ENCODE measurements around the gene RGS5. TPM values are rescaled to one million over a fixed set of nuclear protein-coding genes. Genes with fewer than 3 reads are reported as not detected.

RGS5 gene
- total and polyA plus RNA-seq, 2 donors (not counting 3 experiments of a cell fraction or from before 2014, with no cell fraction given), result 287 to 770 TPM

DNA sequence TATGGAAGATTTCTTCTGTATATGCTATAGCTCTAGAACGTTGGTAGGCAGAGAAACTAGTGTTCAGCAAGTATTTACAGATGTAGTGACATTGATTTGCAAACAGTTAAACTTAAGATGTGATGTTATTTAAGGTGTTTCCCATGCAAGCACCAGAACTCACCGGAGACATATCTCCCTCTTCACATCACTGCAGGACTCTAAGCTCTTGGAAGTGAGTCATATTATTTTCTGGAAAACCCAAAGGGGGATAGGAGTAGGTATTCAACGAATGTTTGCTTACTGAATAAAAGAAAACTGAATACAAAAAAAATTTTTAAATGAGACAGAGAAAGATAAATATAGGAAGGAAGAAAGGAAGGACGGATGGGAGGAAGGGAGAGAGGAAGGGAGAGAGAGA is 108.5 kb downstream of the RGS5 start:
- H3K27ac ChIP-seq (ENCODE audit: insufficient read depth, low read depth, low read length), result no peak overlapping the region
- TF ChIP-seq MYC (IDR thresholded peaks at IDR 0.05; ENCODE audit: low read depth, low read length), result no peak
- TF ChIP-seq POLR2A (IDR thresholded peaks at IDR 0.05; ENCODE audit: low read depth, low read length), result no peak
- no peak for TF ChIP-seq GATA2 (IDR thresholded peaks at IDR 0.05; ENCODE audit: insufficient read depth, insufficient read length, low read depth, low read length)
- TF ChIP-seq POLR2AphosphoS5 (IDR thresholded peaks at IDR 0.05; ENCODE audit: insufficient read depth, low read depth, low read length), result no peak
- no peak for TF ChIP-seq EZH2 (IDR thresholded peaks at IDR 0.05; ENCODE audit: borderline replicate concordance, low read depth, low read length, severe bottlenecking)
- TF ChIP-seq FOS (IDR thresholded peaks at IDR 0.05; ENCODE audit: borderline replicate concordance, insufficient read depth, low read length), result no peak
- TF ChIP-seq, protein P1, sequence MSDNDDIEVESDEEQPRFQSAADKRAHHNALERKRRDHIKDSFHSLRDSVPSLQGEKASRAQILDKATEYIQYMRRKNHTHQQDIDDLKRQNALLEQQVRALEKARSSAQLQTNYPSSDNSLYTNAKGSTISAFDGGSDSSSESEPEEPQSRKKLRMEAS (IDR thresholded peaks at IDR 0.05; ENCODE audit: insufficient read depth, insufficient read length), result no peak
- TF ChIP-seq, protein P2, sequence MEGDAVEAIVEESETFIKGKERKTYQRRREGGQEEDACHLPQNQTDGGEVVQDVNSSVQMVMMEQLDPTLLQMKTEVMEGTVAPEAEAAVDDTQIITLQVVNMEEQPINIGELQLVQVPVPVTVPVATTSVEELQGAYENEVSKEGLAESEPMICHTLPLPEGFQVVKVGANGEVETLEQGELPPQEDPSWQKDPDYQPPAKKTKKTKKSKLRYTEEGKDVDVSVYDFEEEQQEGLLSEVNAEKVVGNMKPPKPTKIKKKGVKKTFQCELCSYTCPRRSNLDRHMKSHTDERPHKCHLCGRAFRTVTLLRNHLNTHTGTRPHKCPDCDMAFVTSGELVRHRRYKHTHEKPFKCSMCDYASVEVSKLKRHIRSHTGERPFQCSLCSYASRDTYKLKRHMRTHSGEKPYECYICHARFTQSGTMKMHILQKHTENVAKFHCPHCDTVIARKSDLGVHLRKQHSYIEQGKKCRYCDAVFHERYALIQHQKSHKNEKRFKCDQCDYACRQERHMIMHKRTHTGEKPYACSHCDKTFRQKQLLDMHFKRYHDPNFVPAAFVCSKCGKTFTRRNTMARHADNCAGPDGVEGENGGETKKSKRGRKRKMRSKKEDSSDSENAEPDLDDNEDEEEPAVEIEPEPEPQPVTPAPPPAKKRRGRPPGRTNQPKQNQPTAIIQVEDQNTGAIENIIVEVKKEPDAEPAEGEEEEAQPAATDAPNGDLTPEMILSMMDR (IDR thresholded peaks at IDR 0.05; ENCODE audit: extremely low read depth in 1 of 2, insufficient read depth in 1 of 2, low read depth in 1 of 2, low read length in 2 of 2), result no peak
- no peak for TF ChIP-seq JUN (IDR thresholded peaks at IDR 0.05; ENCODE audit: borderline replicate concordance, insufficient read depth, insufficient read length, low read depth)
- no peaks in the 10 kb centered on the region for H3K4me1 ChIP-seq (ENCODE audit: control insufficient read depth, extremely low read depth, insufficient read depth, low read length)
- no peak overlapping the region for H3K9ac ChIP-seq (replicated peaks; ENCODE audit: extremely low read depth, insufficient read depth, low read length)
- intact Hi-C loops (cut with micrococcal nuclease), result no loop called here
- ChIA-PET CTCF (interaction anchor here (0.8 to 1.7 kb wide), 4 partner anchors 8 to 44 kb away, joined by 3 to 5 read pairs (median 4); no protein-coding TSS in a partner anchor), POLR2A (no interaction called here)
- H4K20me1 ChIP-seq (replicated peaks; ENCODE audit: control insufficient read depth, extremely low read depth, insufficient read depth, low read length), result no peaks in the 10 kb centered on the region
- no peaks in the 10 kb centered on the region for H3K36me3 ChIP-seq (ENCODE audit: control insufficient read depth in 2 of 2, extremely low read depth in 1 of 2, insufficient read depth in 2 of 2, low read length in 2 of 2)
- no peak for FAIRE-seq
- H3K4me2 ChIP-seq (ENCODE audit: insufficient read depth, low read length), result no peak overlapping the region
- no peaks in the 10 kb centered on the region for H3K9me1 ChIP-seq (replicated peaks; ENCODE audit: control insufficient read depth, extremely low read depth, insufficient read depth, low read length)
- no peaks in the 10 kb centered on the region for H3K79me2 ChIP-seq (ENCODE audit: control insufficient read depth, insufficient read depth, low read length)
- DNase-seq (ENCODE audit: low read depth, low spot score), result no peak
- BruUV-seq (replicated peaks), result no TSS peak
- H3K4me3 ChIP-seq (replicated peaks in 1 of 3; ENCODE audit: insufficient read depth in 1 of 3, low read depth in 1 of 3, low read length in 3 of 3), result no peak overlapping the region
- H3K9me3 ChIP-seq (replicated peaks; ENCODE audit: control insufficient read depth, insufficient read depth, low read length), result no peaks in the 10 kb centered on the region
- dilution Hi-C loops (cut with MboI; ENCODE audit: extremely low pct_ligation_motif_present, low sequenced_read_pairs), result no loop called here
- no peak overlapping the region for H2AFZ ChIP-seq (ENCODE audit: low read depth, low read length)
- no peaks in the 10 kb centered on the region for H3K27me3 ChIP-seq (ENCODE audit: control insufficient read depth in 2 of 2, insufficient read depth in 2 of 2, low read length in 2 of 2)
